GM18499 (cell line): ENCODE measurements around the gene PCDHB8.
"Not testable (repeated sequence)": the region's sequence is repeated elsewhere in the genome, so short reads cannot be mapped to it uniquely, and the experiment has no call there.

ENCODE experiments used
- ATAC-seq: cut with Tn5 transposase; IDR thresholded peaks from one replicate; pipeline ENCODE4 v1.9.1; 2021; ENCODE audit warnings: moderate number of reproducible peaks; ENCODE audit not compliant: insufficient read depth, unreplicated experiment

PCDHB8 gene

DNA sequence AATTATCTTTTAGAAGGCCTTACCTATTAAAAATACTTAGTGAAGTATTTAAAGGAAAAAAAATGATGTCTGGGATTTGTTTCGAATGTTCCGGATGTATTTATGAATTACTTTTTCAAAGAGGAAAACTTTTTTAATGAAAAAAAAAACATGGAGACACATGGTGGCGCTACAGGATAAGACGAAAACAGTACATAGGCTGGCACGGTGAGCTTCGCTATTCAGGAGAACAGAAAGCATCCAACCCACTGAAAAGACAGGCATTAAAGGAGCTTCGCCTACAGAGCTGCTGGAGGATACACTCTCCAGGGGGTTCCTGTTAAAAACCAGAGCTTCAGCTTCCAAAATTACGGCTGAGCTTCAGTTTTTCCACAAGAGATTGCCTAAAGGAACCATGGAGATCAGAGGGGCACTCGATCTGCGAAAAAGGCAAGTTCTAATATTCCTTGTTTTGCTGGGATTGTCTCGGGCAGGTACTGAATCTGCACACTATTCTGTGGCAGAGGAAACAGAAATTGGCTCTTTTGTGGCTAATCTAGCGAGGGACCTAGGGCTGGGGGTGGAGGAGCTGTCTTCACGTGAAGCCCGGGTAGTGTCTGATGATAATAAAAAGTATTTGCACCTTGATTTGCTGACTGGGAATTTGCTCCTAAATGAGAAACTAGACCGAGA lies 45.7 kb downstream of the PCDHB8 start, which contains the start of gene PCDHB14:
Gene PCDHB14 (plus strand): TSS at position 232 of the 672 bp plus-strand sequence. CDS start 163 bp downstream, at position 395.
- no peak for ATAC-seq

DNA sequence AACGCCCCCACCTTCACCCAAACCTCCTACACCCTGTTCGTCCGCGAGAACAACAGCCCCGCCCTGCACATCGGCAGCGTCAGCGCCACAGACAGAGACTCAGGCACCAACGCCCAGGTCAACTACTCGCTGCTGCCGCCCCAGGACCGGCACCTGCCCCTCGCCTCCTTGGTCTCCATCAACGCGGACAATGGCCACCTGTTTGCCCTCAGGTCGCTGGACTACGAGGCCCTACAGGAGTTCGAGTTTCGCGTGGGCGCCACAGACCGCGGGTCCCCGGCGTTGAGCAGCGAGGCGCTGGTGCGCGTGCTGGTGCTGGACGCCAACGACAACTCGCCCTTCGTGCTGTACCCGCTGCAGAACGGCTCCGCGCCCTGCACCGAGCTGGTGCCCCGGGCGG lies 47.3 kb downstream of the PCDHB8 start:
- not testable (repeated sequence) for ATAC-seq

GRCh38 chr5:141225421-141225820 lies 47.8 kb downstream of the PCDHB8 start:
- ATAC-seq: not testable (repeated sequence)
